H9 (cell line): Measurements from ENCODE around the gene FAM76A. TPM values are rescaled to one million over a fixed set of nuclear protein-coding genes. Genes with fewer than 3 reads are reported as not detected.

Experiments
- DNase-seq: peaks from one replicate; pipeline ENCODE4 v3.0.0-alpha.2; 2017
- H2AFZ ChIP-seq: one replicate; pipeline ENCODE4 v1.6.1; 2013; ENCODE audit warnings: mild to moderate bottlenecking, low read length, control low read depth, moderate library complexity
- H2AK5ac ChIP-seq: 2 replicates; pipeline ENCODE4 v1.6.1; 2013; ENCODE audit warnings: low read length, control low read depth, mixed read lengths; ENCODE audit not compliant: insufficient read length
- H2BK120ac ChIP-seq: one replicate; pipeline ENCODE4 v1.6.1; 2013; ENCODE audit warnings: low read depth, mild to moderate bottlenecking, low read length, control low read depth, inconsistent platforms; ENCODE audit not compliant: poor library complexity, severe bottlenecking
- H2BK12ac ChIP-seq: 2 replicates; pipeline ENCODE4 v1.6.1; 2013; ENCODE audit warnings: low read length, control low read depth, mixed read lengths, low read depth; ENCODE audit not compliant: insufficient read length
- H2BK15ac ChIP-seq: 2 replicates; pipeline ENCODE4 v1.6.1; 2013; ENCODE audit warnings: low read depth, low read length, control low read depth
- H2BK20ac ChIP-seq: one replicate; pipeline ENCODE4 v1.6.1; 2013; ENCODE audit warnings: low read depth, mild to moderate bottlenecking, low read length, control low read depth, inconsistent platforms; ENCODE audit not compliant: poor library complexity, severe bottlenecking
- H2BK5ac ChIP-seq: 2 replicates; pipeline ENCODE4 v1.6.1; 2013; ENCODE audit warnings: low read length, control low read depth, mixed read lengths; ENCODE audit not compliant: insufficient read length
- H3K14ac ChIP-seq: 2 replicates; pipeline ENCODE4 v1.6.1; 2013; ENCODE audit warnings: low read length, control low read depth; ENCODE audit not compliant: insufficient read depth
- H3K18ac ChIP-seq: 2 replicates; pipeline ENCODE4 v1.6.1; 2013; ENCODE audit warnings: low read depth, mild to moderate bottlenecking, mixed read lengths, low read length, control low read depth; ENCODE audit not compliant: insufficient read length
- H3K23ac ChIP-seq: 2 replicates; pipeline ENCODE4 v1.6.1; 2013; ENCODE audit warnings: low read length, control low read depth, mixed read lengths, low read depth; ENCODE audit not compliant: insufficient read length
- H3K23me2 ChIP-seq: 2 replicates; pipeline ENCODE4 v1.6.1; 2013; ENCODE audit warnings: low read depth, mild to moderate bottlenecking, mixed read lengths, low read length, control low read depth; ENCODE audit not compliant: insufficient read length, poor library complexity, severe bottlenecking
- H3K27ac ChIP-seq: 2 replicates; pipeline ENCODE4 v1.5.1; 2013; ENCODE audit warnings: low read length, control low read depth, mixed read lengths, low read depth; ENCODE audit not compliant: insufficient read length
- H3K27me3 ChIP-seq: 2 replicates; pipeline ENCODE4 v1.6.1; 2013; ENCODE audit warnings: low read length, control low read depth, inconsistent platforms; ENCODE audit not compliant: insufficient read depth
- H3K4ac ChIP-seq: 2 replicates; pipeline ENCODE4 v1.6.1; 2013; ENCODE audit warnings: low read depth, mild to moderate bottlenecking, control low read depth, inconsistent platforms, low read length, moderate library complexity
- H3K4me1 ChIP-seq: 2 replicates; pipeline ENCODE4 v1.6.1; 2013; ENCODE audit warnings: low read length, control low read depth, inconsistent platforms; ENCODE audit not compliant: insufficient read depth
- H3K4me2 ChIP-seq: 2 replicates; pipeline ENCODE4 v1.6.1; 2013; ENCODE audit warnings: low read length, control low read depth, mixed read lengths; ENCODE audit not compliant: insufficient read length, insufficient read depth
- H3K56ac ChIP-seq: 2 replicates; pipeline ENCODE4 v1.6.1; 2013; ENCODE audit warnings: low read depth, mild to moderate bottlenecking, mixed read lengths, low read length, control low read depth; ENCODE audit not compliant: insufficient read length
- H3K79me1 ChIP-seq: 2 replicates; pipeline ENCODE4 v1.6.1; 2013; ENCODE audit warnings: low read depth, mild to moderate bottlenecking, moderate library complexity, low read length, control low read depth, inconsistent platforms; ENCODE audit not compliant: insufficient read depth, poor library complexity, severe bottlenecking
- H3K79me2 ChIP-seq: 2 replicates; pipeline ENCODE4 v1.6.1; 2013; ENCODE audit warnings: low read length, control low read depth, inconsistent platforms; ENCODE audit not compliant: insufficient read depth
- H3K9ac ChIP-seq: 2 replicates; pipeline ENCODE4 v1.6.1; 2013; ENCODE audit warnings: low read length, control low read depth, mixed read lengths; ENCODE audit not compliant: insufficient read length; ENCODE audit errors: extremely low read depth
- H3K9me3 ChIP-seq: one replicate; pipeline ENCODE4 v1.6.1; 2013; ENCODE audit warnings: low read depth, low read length, inconsistent platforms; ENCODE audit not compliant: control insufficient read depth
- H3T11ph ChIP-seq: one replicate; pipeline ENCODE4 v1.6.1; 2013; ENCODE audit warnings: mild to moderate bottlenecking, low read length, control low read depth, inconsistent platforms
- H4K20me1 ChIP-seq: one replicate; pipeline ENCODE4 v1.6.1; 2013; ENCODE audit not compliant: control insufficient read depth, insufficient read length, insufficient read depth
- H4K5ac ChIP-seq: 2 replicates; pipeline ENCODE4 v1.6.1; 2013; ENCODE audit warnings: low read depth, mild to moderate bottlenecking, mixed read lengths, low read length, control low read depth; ENCODE audit not compliant: insufficient read length
- H4K8ac ChIP-seq: replicated peaks from 2 replicates; pipeline ENCODE4 v1.6.1; 2013; ENCODE audit warnings: low read length, control low read depth, mixed read lengths, low read depth; ENCODE audit not compliant: insufficient read length
- H4K91ac ChIP-seq: 2 replicates; pipeline ENCODE4 v1.6.1; 2013; ENCODE audit warnings: low read depth, mild to moderate bottlenecking, moderate library complexity, mixed read lengths, low read length, control low read depth; ENCODE audit not compliant: insufficient read length
- H3K27ac Mint-ChIP-seq, 3 experiments: 2 replicates in 2 of 3; 3 replicates in 1 of 3; pipeline ENCODE4 v1.8.0; 2020 to 2021; ENCODE audit warnings: mixed read lengths in 3 of 3, mild to moderate bottlenecking in 1 of 3, moderate library complexity in 1 of 3
- H3K27me3 Mint-ChIP-seq: 2 replicates; pipeline ENCODE4 v1.8.0; 2021; ENCODE audit warnings: low read depth, mild to moderate bottlenecking, moderate library complexity, mixed read lengths
- H3K36me3 Mint-ChIP-seq, 3 experiments: 2 replicates in 2 of 3; 3 replicates in 1 of 3; pipeline ENCODE4 v1.8.0; 2020 to 2021; ENCODE audit warnings: low read depth in 3 of 3, mixed read lengths in 3 of 3; ENCODE audit not compliant: insufficient read depth in 1 of 3
- H3K4me1 Mint-ChIP-seq, 2 experiments: 2 replicates each; pipeline ENCODE4 v1.8.0; 2020; ENCODE audit warnings: mixed read lengths in 2 of 2
- H3K4me3 Mint-ChIP-seq, 2 experiments: 2 replicates in 1 of 2; 3 replicates in 1 of 2; pipeline ENCODE4 v1.8.0; 2020 to 2021; ENCODE audit warnings: mild to moderate bottlenecking in 2 of 2, mixed read lengths in 2 of 2, moderate library complexity in 1 of 2
- H3K9me3 Mint-ChIP-seq, 2 experiments: 2 replicates in 1 of 2; 3 replicates in 1 of 2; pipeline ENCODE4 v1.8.0; 2020; ENCODE audit warnings: mild to moderate bottlenecking in 2 of 2, mixed read lengths in 2 of 2, moderate library complexity in 1 of 2
- CTCF ChIP-seq: fragments of 200-600 bp; sonication (generic); conservative IDR thresholded peaks from 3 replicates; pipeline ENCODE4 v1.8.0; 2021; ENCODE audit warnings: antibody characterized with exemption, mild to moderate bottlenecking
- WGBS: extraction: QIAGEN DNeasy Blood & Tissue Kit; methylation state at CpG from one replicate; pipeline ENCODE4 v1.1.7; 2013; ENCODE audit warnings: missing lambda C conversion rate, low lambda C conversion rate, mixed read lengths; ENCODE audit not compliant: insufficient read length; ENCODE audit errors: extremely low coverage; 5-methylcytosine and 5-hydroxymethylcytosine counted together
- total RNA-seq: library from RNA; stranded (reverse); gene quantifications from 2 replicates; pipeline ENCODE4 v1.2.1, GENCODE V29; 2021

The FAM76A gene
- total RNA-seq, 1 experiment from 2014 or later = 10.6 TPM

- Histone ChIP-seq H3K56ac (no peak overlapping the region), H3K9me3 (no peaks in the 10 kb centered on the region), H3K9ac (no peak overlapping the region), H3K4me2 (no peak overlapping the region), H2BK20ac (no peak overlapping the region), H2AK5ac (no peak overlapping the region), H3K18ac (peak overlapping the region; percentile 10), H4K5ac (no peak overlapping the region), H3K14ac (peak overlapping the region; percentile 67; the same call in 1 of the 2 replicates), H3K4ac (no peak overlapping the region), H2BK120ac (no peak overlapping the region), H4K20me1 (no peaks in the 10 kb centered on the region), H3K79me1 (no peaks in the 10 kb centered on the region), H2BK15ac (no peak overlapping the region), H3T11ph (no peak overlapping the region), H3K4me1 (peaks cover 2% of the 10 kb centered on the region; the same call in 1 of the 2 replicates), H4K91ac (no peak overlapping the region), H3K27ac (no peak overlapping the region), H2BK5ac (no peak overlapping the region), H3K27me3 (no peaks in the 10 kb centered on the region), H2AFZ (no peak overlapping the region), H3K79me2 (no peaks in the 10 kb centered on the region), H4K8ac (no peak overlapping the region), H2BK12ac (no peak overlapping the region), H3K23me2 (no peaks in the 10 kb centered on the region), H3K23ac (no peak overlapping the region)
- H3K4me1 Mint-ChIP-seq = peaks cover 33 to 34% of the 10 kb centered on the region in 2 experiments
- H3K4me3 Mint-ChIP-seq = no peak overlapping the region
- peaks cover 9 to 14% of the 10 kb centered on the region in 2 experiments for H3K9me3 Mint-ChIP-seq
- no CpG with 5 or more reads among the region's 4 CpGs for WGBS
- peaks cover 2 to 8% (median 6%) of the 10 kb centered on the region in 3 experiments; a peak in 5 of 7 replicates for H3K36me3 Mint-ChIP-seq
- H3K27me3 Mint-ChIP-seq = peaks cover 2% of the 10 kb centered on the region; the same call in 1 of the 2 replicates
- DNase-seq = no peak
- H3K27ac Mint-ChIP-seq = peak overlapping the region in 2 of 3 experiments; percentile 2 to 7; a peak in 1 of 7 replicates
- no peak for TF ChIP-seq CTCF
Measured at GRCh38 chr1:27689423-27690173, 36.2 kb upstream of the FAM76A start.
